ENCODE data around the gene TNFRSF11A.

The TNFRSF11A gene

GRCh38 chr18:62384610-62385097, 59.5 kb downstream of the TNFRSF11A start:
- Histone ChIP-seq H3K4me1 (ENCODE audit: control insufficient read depth, insufficient read depth, low read length, unreplicated experiment) (peaks cover 8% of the 10 kb centered on the region), H2AFZ (ENCODE audit: low read length, unreplicated experiment) (peak overlapping the region; percentile 94), H3K27me3 (ENCODE audit: insufficient read depth, low read length) (no peaks in the 10 kb centered on the region), H3K27ac (ENCODE audit: low read depth, low read length) (no peak overlapping the region), H3K36me3 (ENCODE audit: insufficient read depth, low read length) (no peaks in the 10 kb centered on the region), H3K4me3 (ENCODE audit: low read depth, low read length) (peak overlapping the region; percentile 87), H3K79me2 (ENCODE audit: control insufficient read depth, insufficient read depth, low read length, unreplicated experiment) (no peaks in the 10 kb centered on the region)

- H3K27ac ChIP-seq (ENCODE audit: low read depth, low read length): no peak overlapping the region
- no peaks in the 10 kb centered on the region for H3K36me3 ChIP-seq (ENCODE audit: insufficient read depth, low read length)
- no peak overlapping the region for H3K4me3 ChIP-seq (ENCODE audit: low read depth, low read length)
- H2AFZ ChIP-seq (ENCODE audit: low read length, unreplicated experiment): no peak overlapping the region
- peaks cover 8% of the 10 kb centered on the region for H3K4me1 ChIP-seq (ENCODE audit: control insufficient read depth, insufficient read depth, low read length, unreplicated experiment)
- no peaks in the 10 kb centered on the region for H3K79me2 ChIP-seq (ENCODE audit: control insufficient read depth, insufficient read depth, low read length, unreplicated experiment)
- H3K27me3 ChIP-seq (ENCODE audit: insufficient read depth, low read length): no peaks in the 10 kb centered on the region
Measured at GRCh38 chr18:62386091-62386490, 61.0 kb downstream of the TNFRSF11A start.

GRCh38 chr18:62386601-62387000, 61.5 kb downstream of the TNFRSF11A start:
- Histone ChIP-seq H2AFZ (ENCODE audit: low read length, unreplicated experiment) (no peak overlapping the region), H3K36me3 (ENCODE audit: insufficient read depth, low read length) (no peaks in the 10 kb centered on the region), H3K27me3 (ENCODE audit: insufficient read depth, low read length) (no peaks in the 10 kb centered on the region), H3K79me2 (ENCODE audit: control insufficient read depth, insufficient read depth, low read length, unreplicated experiment) (no peaks in the 10 kb centered on the region), H3K4me3 (ENCODE audit: low read depth, low read length) (no peak overlapping the region), H3K27ac (ENCODE audit: low read depth, low read length) (no peak overlapping the region), H3K4me1 (ENCODE audit: control insufficient read depth, insufficient read depth, low read length, unreplicated experiment) (peaks cover 8% of the 10 kb centered on the region)

GRCh38 chr18:62387257-62387656, 62.1 kb downstream of the TNFRSF11A start:
- no peak overlapping the region for H3K27ac ChIP-seq (ENCODE audit: low read depth, low read length)
- no peaks in the 10 kb centered on the region for H3K79me2 ChIP-seq (ENCODE audit: control insufficient read depth, insufficient read depth, low read length, unreplicated experiment)
- H3K27me3 ChIP-seq (ENCODE audit: insufficient read depth, low read length): no peaks in the 10 kb centered on the region
- H3K4me1 ChIP-seq (ENCODE audit: control insufficient read depth, insufficient read depth, low read length, unreplicated experiment): peaks cover 8% of the 10 kb centered on the region
- H3K4me3 ChIP-seq (ENCODE audit: low read depth, low read length): no peak overlapping the region
- H3K36me3 ChIP-seq (ENCODE audit: insufficient read depth, low read length): no peaks in the 10 kb centered on the region
- H2AFZ ChIP-seq (ENCODE audit: low read length, unreplicated experiment): no peak overlapping the region

- H3K36me3 ChIP-seq (ENCODE audit: insufficient read depth, low read length): no peaks in the 10 kb centered on the region
- H3K4me1 ChIP-seq (ENCODE audit: control insufficient read depth, insufficient read depth, low read length, unreplicated experiment): peaks cover 8% of the 10 kb centered on the region
- H3K27me3 ChIP-seq (ENCODE audit: insufficient read depth, low read length): no peaks in the 10 kb centered on the region
- no peak overlapping the region for H3K4me3 ChIP-seq (ENCODE audit: low read depth, low read length)
- no peaks in the 10 kb centered on the region for H3K79me2 ChIP-seq (ENCODE audit: control insufficient read depth, insufficient read depth, low read length, unreplicated experiment)
- no peak overlapping the region for H3K27ac ChIP-seq (ENCODE audit: low read depth, low read length)
- H2AFZ ChIP-seq (ENCODE audit: low read length, unreplicated experiment): no peak overlapping the region
Measured at GRCh38 chr18:62388855-62389760, 64.0 kb downstream of the TNFRSF11A start.

GRCh38 chr18:62389761-62390481, 64.8 kb downstream of the TNFRSF11A start:
- H3K27ac ChIP-seq (ENCODE audit: low read depth, low read length): no peak overlapping the region
- H3K36me3 ChIP-seq (ENCODE audit: insufficient read depth, low read length): no peaks in the 10 kb centered on the region
- H3K79me2 ChIP-seq (ENCODE audit: control insufficient read depth, insufficient read depth, low read length, unreplicated experiment): no peaks in the 10 kb centered on the region
- H3K4me3 ChIP-seq (ENCODE audit: low read depth, low read length): no peak overlapping the region
- no peaks in the 10 kb centered on the region for H3K27me3 ChIP-seq (ENCODE audit: insufficient read depth, low read length)
- H3K4me1 ChIP-seq (ENCODE audit: control insufficient read depth, insufficient read depth, low read length, unreplicated experiment): peaks cover 8% of the 10 kb centered on the region
- no peak overlapping the region for H2AFZ ChIP-seq (ENCODE audit: low read length, unreplicated experiment)

GRCh38 chr18:62394006-62394763, 69.1 kb downstream of the TNFRSF11A start:
- no peak overlapping the region for H3K4me3 ChIP-seq (ENCODE audit: low read depth, low read length)
- no peaks in the 10 kb centered on the region; the same call in 1 of the 2 replicates for H3K27me3 ChIP-seq (ENCODE audit: insufficient read depth, low read length)
- no peak overlapping the region for H2AFZ ChIP-seq (ENCODE audit: low read length, unreplicated experiment)
- H3K79me2 ChIP-seq (ENCODE audit: control insufficient read depth, insufficient read depth, low read length, unreplicated experiment): no peaks in the 10 kb centered on the region
- no peaks in the 10 kb centered on the region for H3K4me1 ChIP-seq (ENCODE audit: control insufficient read depth, insufficient read depth, low read length, unreplicated experiment)
- no peaks in the 10 kb centered on the region for H3K36me3 ChIP-seq (ENCODE audit: insufficient read depth, low read length)
- no peak overlapping the region for H3K27ac ChIP-seq (ENCODE audit: low read depth, low read length)

- Histone ChIP-seq H3K4me3 (ENCODE audit: low read depth, low read length) (no peak overlapping the region), H3K27ac (ENCODE audit: low read depth, low read length) (no peak overlapping the region), H3K4me1 (ENCODE audit: control insufficient read depth, insufficient read depth, low read length, unreplicated experiment) (no peaks in the 10 kb centered on the region), H3K79me2 (ENCODE audit: control insufficient read depth, insufficient read depth, low read length, unreplicated experiment) (no peaks in the 10 kb centered on the region), H2AFZ (ENCODE audit: low read length, unreplicated experiment) (no peak overlapping the region), H3K36me3 (ENCODE audit: insufficient read depth, low read length) (no peaks in the 10 kb centered on the region), H3K27me3 (ENCODE audit: insufficient read depth, low read length) (no peaks in the 10 kb centered on the region; the same call in 1 of the 2 replicates)
Measured at GRCh38 chr18:62396381-62396780, 71.3 kb downstream of the TNFRSF11A start.

- Histone ChIP-seq H3K36me3 (ENCODE audit: insufficient read depth, low read length) (no peaks in the 10 kb centered on the region), H3K79me2 (ENCODE audit: control insufficient read depth, insufficient read depth, low read length, unreplicated experiment) (no peaks in the 10 kb centered on the region), H2AFZ (ENCODE audit: low read length, unreplicated experiment) (no peak overlapping the region), H3K4me3 (ENCODE audit: low read depth, low read length) (no peak overlapping the region), H3K27me3 (ENCODE audit: insufficient read depth, low read length) (no peaks in the 10 kb centered on the region; the same call in 1 of the 2 replicates), H3K4me1 (ENCODE audit: control insufficient read depth, insufficient read depth, low read length, unreplicated experiment) (no peaks in the 10 kb centered on the region), H3K27ac (ENCODE audit: low read depth, low read length) (no peak overlapping the region)
Measured at GRCh38 chr18:62396967-62397366, 71.9 kb downstream of the TNFRSF11A start.

GRCh38 chr18:62398291-62398690, 73.2 kb downstream of the TNFRSF11A start:
- Histone ChIP-seq H3K4me1 (ENCODE audit: control insufficient read depth, insufficient read depth, low read length, unreplicated experiment) (no peaks in the 10 kb centered on the region), H3K79me2 (ENCODE audit: control insufficient read depth, insufficient read depth, low read length, unreplicated experiment) (no peaks in the 10 kb centered on the region), H3K27me3 (ENCODE audit: insufficient read depth, low read length) (no peaks in the 10 kb centered on the region; the same call in 1 of the 2 replicates), H3K36me3 (ENCODE audit: insufficient read depth, low read length) (no peaks in the 10 kb centered on the region), H2AFZ (ENCODE audit: low read length, unreplicated experiment) (no peak overlapping the region), H3K27ac (ENCODE audit: low read depth, low read length) (no peak overlapping the region), H3K4me3 (ENCODE audit: low read depth, low read length) (no peak overlapping the region)

All from ACC112 (cell line).